ENCODE measurements around the gene RNPC3. TPM values are rescaled to one million over a fixed set of nuclear protein-coding genes. Genes with fewer than 3 reads are reported as not detected.

RNPC3 gene, protein sequence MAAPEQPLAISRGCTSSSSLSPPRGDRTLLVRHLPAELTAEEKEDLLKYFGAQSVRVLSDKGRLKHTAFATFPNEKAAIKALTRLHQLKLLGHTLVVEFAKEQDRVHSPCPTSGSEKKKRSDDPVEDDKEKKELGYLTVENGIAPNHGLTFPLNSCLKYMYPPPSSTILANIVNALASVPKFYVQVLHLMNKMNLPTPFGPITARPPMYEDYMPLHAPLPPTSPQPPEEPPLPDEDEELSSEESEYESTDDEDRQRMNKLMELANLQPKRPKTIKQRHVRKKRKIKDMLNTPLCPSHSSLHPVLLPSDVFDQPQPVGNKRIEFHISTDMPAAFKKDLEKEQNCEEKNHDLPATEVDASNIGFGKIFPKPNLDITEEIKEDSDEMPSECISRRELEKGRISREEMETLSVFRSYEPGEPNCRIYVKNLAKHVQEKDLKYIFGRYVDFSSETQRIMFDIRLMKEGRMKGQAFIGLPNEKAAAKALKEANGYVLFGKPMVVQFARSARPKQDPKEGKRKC
- total RNA-seq = 1.8 and 15.7 TPM in 2 replicates

DNA sequence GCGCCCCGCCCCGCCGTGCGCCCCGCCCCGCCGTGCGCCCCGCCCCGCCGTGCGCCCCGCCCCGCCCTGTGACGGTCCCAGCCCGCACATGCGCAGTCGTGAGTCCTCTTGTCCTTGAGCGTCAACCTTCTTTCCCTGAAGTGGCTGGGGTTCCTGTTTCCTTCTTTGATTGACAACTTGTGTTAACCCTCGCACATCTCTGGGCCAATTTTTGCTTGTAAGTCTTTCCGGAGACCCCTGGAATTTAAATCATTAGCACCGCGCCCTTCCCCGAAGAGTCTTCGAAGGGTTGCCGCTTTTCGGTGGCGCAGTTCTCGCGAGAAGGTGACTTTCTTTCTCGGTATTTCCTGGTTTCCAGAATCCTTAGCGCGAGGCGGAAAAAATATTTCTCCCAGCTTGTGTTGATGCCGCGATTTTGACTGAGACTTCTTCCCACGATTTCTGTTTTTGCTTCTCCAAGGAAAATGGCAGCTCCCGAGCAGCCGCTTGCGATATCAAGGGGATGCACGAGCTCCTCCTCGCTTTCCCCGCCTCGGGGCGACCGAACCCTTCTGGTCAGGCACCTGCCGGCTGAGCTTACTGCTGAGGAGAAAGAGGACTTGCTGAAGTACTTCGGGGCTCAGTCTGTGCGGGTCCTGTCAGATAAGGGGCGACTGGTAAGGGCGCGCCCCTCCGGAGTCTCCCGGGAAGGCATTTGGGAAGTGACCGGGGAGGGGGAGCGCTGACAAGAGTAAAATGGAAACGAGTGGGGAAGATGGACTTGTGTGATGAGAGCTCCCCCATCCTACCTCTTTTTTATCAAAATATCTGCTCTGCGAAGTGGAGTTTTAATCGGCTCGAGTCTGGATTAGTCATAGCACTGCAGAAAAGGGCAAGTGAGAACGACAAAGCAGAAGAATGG, at the start of gene RNPC3:
TSS of gene RNPC3 (plus strand) at position 93 of the 901 bp plus-strand sequence. CDS start at position 465, 372 bp downstream.

DNA sequence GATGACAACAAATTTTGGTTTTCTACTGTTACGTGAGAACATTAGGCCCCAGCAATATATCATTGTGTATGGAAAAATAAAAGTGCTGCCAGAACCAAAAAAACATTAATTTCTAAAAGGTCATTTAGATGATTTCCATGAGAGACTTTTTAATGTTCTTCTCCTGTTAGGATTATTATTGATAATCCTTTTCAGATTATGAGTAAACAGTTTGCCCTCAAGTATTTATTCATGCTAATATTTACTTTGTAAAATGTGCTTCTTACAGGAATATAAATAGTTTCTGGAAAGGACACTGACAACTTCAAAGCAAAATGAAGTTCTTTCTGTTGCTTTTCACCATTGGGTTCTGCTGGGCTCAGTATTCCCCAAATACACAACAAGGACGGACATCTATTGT, 45.8 kb downstream of the RNPC3 start, which contains the start of gene AMY2B:
TSS of gene AMY2B (plus strand) at position 301 of the 400 bp plus-strand sequence. CDS start at position 315, 14 bp downstream.

Other genes with a start within 250 kb of the RNPC3 start
- gene AMY2B, start 45.9 kb downstream of the RNPC3 start, total RNA-seq = 0.65 and 3.6 TPM in 2 replicates
- not detected in 2 replicates for gene AMY2A, start 91.7 kb downstream of the RNPC3 start, total RNA-seq
- gene AMY1A, start 130.1 kb downstream of the RNPC3 start, total RNA-seq = not detected in 2 replicates
- gene AMY1B, start 170.5 kb downstream of the RNPC3 start, total RNA-seq = not detected in 2 replicates
- not detected in 2 replicates for gene AMY1C, start 224.2 kb downstream of the RNPC3 start, total RNA-seq